HG02571 (cell line): ENCODE measurements around the gene BTBD16.

Experiments
- ATAC-seq: cut with Tn5 transposase; IDR thresholded peaks from one replicate; pipeline ENCODE4 v1.9.1; 2021; ENCODE audit warnings: mild to moderate bottlenecking, moderate library complexity; ENCODE audit not compliant: unreplicated experiment

BTBD16 gene

DNA sequence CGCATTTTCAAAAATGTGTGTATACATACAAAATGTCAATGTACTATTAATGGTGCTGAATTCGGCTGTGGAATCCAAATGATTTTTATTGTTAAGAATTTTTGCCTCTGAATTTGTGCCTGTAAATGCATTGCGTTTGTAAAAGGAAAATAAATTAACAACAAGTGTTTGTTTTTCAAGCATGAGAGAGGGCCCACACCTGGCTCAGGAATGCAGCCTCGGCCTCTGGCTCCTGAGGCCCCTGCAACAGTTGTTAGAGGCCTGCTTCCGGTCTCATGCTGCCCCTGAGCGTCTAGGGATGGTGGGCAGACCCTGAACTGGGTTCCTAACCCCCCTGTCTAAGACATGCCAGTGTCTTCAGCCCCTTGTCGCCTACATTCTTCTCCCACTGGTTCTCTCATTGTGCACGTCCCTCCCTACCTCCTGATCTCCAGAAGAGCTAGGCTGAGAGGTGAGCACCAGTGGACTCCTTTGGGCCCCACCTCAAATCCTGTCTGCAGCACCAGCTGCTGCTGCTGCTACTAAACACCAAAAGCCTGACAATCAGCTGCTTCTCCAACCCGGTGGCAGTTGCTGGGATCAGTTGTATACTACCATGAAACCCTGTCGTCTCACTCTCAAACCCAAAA is 1.9 kb upstream of the BTBD16 start:
- no peak for ATAC-seq

DNA sequence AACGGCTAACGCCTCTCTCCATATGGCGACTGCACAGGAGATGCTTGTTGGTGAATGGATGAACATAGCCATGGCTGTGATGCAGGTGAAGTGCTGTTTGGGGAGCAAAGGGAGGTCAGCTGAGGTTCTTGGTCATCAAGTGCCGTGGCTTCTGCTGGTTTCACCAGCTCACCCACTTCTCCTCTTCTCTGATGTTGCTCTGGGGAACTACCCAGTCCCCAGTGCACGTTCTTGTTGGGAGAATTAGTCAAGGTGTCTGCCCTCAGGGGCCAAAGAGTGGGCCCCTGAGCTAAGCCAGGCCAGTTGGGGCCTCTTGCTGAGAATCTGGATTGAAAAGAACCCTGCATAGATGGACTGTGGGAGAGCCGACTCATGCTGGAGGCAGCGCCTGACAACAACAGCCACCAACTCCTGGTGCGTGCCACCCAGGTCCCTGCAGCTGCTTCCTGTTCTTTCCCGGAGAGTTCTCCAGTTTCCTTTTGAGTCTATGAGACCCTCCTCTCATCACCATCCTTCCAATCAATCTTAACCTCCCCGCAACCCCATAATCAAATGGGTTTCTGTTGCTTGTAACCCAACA is 3.0 kb downstream of the BTBD16 start:
- no peak for ATAC-seq

DNA sequence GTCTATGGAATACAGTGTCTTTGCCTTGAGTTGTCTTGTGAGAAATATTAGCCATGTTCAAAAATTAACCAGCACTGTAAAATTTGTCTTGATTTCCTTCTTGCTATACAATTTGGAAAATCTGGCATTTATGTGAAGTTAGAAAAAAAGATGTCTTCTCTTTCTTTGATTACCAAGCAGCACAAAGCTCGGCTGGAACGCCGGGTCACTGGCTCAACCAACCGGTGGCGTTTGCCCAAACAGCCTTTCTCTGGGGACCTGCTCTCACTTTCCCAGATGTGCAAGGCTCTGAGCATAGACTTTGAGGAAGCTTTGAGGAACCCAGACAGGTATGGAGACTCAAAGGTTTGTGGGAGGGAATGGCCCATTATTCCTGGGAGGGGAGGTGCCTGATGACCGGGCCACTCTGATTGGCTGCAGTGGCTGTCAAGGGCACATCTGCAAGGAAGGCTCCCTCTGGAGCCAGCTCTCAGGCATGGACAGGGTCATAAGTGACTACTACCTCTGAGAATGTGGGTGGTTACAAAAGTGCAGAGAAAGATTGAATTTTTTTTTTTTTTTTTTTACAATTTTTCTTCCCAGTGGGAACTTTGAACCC is 5.6 kb downstream of the BTBD16 start:
- no peak for ATAC-seq

DNA sequence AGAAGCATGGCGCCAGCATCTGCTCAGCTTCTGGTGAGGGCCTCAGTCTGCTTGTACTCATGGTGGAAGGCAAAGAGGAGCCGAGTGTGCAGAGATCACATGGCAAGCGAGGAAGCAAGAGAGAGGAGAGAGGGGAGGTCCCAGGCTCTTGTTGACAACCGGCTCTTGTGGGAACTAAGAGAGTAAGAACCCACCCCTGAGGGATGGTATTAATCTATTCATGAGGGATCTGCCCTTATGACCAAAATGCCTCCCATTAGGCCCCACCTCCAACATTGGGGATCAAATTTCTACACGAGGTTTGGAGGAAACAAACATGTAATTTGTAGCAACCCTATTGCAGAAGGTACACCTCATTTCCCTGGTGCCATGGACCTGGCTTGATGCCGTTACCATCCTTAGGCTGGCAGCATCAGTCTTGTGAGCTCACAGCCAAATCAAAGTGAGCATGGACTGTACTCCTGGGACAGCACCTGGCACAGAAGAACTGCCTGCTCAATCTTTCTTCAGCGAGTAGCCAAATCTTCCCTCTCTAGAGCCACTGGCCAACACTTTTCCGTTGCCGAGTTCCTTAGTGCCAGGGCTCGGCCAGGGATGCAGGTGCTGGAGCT is 6.5 kb downstream of the BTBD16 start:
- ATAC-seq, result no peak

DNA sequence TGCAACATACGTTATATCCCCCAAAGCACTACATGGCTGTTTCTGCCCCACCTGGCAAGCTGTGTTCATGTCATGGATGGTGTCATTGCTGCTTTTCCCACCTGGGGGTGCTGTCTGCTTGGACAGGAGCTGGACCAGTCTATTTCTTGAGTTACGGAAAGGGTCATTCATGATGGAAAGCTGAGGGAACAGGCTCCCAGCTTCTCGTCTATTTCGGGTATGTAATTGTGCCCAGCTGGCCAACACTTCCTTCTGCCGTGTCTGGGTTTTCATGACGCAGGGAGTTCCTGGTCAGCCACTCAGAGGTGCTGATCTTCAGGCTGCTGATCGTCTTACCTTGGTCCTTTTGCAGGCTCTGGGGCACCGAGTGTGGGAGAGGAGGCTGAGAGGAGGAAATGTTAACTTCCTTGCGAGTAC is 8.6 kb downstream of the BTBD16 start:
- no peak for ATAC-seq

DNA sequence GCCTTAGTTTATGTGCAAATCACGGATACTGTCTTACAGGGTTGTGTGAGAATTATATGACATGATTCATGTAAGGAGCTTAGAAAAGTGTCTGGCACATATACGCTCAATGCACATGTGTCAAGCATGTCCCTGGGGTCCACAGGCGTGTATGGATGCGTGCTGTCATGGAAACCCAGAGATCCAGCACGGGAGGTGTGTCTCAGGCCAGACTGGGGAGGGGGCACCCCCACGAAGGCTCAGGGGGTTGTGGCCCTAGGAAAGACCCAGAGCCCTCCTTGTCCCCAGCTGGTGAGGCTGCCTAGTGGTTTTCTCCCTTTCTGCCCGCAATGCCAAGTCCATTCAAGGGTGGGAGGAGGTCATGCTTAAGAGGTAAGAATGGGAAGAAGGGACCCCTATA is 9.1 kb downstream of the BTBD16 start:
- no peak for ATAC-seq

DNA sequence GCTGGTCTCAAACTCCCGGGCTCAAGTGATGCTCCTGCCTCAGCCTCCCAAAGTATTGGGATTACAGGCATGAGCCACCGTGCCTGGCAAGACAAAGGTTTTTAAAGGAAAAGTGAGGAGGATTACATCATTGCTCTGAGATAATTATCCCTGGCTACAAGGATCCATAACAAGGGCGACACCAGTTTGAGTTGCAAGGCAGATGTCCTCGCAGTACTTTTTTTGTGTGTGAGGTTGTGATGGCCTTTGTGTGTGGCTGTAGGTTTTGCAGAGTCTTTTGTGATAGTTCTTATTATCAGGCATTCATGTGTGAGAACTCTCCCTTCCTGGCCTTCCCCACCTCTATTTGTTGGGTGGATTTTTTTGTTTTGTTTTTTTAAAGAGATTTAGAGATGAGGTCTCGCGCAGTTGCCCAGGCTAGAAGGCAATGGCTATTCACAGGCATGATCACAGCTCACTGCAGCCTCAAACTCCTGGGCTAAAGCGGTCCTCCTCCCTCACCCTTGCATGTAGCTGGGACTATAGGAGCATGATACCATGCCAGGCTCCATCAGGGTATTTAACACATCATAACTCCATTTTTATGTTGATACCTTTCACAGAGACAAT is 10.0 kb downstream of the BTBD16 start:
- ATAC-seq, result no peak

DNA sequence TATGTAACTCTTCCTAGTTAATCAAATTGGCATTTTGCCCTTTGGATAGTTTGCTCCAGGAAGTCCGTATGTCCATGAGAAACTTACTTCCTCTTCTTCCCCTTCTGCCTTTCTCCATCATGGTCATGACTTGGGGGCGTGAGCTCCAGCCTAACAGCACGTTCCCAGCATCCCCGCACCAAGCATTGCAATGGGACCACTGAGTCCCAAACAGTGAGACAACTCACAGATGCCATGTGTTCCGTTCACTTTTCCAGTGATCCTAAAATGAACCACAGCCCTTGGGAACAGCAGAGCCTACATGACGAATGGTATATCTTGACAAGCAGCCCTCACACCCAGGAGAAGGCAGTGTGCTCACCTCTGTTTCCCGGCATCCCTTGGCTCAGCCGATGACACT is 10.7 kb downstream of the BTBD16 start:
- ATAC-seq, result no peak

DNA sequence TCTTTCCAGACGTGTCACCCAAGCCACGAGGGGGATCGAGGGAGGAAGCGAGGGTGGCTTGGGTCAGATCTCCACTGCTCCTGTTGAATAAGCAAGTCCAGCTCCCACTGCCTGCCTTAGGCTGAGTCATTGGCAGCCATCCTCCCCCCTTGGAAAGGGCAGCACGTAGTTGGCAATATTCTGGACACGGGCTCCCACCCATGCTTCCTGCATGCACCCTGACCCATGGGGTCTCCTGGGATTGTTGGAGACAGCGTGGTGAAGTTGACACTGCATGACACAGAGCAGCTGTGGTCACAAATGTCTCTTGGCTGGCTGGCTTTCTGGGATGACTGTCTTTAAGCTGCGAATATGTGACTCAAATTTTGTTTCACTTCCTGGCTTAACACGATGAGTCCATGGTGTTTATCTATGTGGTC is 11.2 kb downstream of the BTBD16 start:
- ATAC-seq, result no peak

DNA sequence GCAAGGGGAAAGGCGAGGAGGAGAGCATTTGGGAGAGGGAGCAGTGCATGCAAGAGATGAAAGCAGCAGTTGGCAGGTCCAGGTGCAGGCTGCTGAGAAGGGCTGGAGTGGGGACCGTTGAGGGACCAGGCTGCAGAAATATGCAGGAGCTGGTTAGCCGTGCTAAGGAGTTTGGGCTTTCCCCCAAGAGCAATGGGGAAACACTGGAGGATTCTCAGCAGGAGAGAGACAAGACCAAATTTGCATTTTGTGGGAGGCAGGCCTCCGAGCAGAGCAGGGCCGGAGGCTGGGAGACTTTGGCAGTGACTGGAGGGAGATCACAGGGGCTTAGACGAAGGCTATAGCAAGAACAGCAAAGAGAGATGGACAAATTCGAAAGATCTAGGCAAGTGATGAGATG is 11.8 kb downstream of the BTBD16 start:
- ATAC-seq, result no peak

DNA sequence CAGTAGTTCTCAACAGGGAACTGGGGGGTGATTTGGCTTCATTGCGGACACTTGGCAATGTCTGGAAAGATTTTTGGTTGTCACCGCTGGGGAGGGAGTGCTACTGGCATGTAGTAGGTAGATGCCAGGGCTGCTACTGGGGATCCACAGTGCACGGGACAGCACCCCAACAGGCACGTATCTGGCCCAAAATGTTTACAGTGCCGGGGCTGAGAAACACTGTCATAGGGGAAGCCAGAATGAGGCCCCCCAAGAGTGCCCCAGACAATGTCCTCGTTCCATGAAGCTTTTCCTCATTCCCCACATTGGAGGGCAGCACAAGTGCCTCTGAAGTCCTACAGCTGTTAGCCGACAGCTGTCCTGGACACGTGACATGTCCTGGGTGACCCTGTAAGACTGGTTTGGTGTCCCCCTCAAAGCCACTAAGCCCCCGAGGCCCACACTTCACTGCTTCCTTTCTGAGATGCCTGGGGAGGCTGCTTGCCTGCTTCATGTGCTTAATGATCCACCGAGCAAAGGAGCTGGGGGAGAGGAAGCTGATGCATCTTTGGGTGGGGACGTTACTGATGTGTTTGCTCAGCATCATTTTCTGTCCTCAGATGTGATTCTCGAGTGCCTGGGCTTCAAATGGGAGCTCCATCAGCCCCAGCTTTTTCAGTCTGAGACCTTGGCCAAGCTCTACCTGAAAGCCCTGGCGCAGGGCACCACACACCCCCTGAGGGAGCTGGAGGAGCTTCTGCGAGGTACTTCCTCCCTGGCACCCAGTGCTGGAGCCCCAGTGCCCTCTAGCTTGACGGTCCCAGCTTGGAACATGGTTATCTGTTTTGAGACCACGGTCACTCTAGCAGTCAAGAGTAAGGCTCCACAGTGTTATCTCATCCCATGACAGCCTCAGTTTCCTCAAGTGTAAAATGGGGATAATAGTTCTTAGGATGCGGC is 14.7 kb downstream of the BTBD16 start:
- ATAC-seq, result no peak

DNA sequence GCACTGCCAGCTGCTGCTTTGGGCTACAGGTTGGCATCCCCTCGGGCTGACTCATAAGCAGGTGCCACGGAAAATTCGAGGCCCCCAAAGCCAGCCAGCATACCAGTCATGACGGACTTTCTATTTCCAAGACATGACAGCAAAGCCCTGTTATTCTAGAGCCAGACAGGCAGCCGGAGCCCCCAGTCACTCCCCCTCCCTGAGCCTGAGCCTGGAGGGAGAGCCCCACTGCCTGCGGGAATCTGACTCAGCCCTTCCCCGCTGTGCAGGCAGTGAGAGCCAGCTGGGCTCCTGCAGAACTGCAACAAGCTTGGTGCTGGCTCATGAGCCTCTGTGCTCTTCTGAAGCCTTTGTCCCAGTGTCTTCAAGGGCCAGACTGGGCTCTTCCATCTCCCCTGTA is 15.8 kb downstream of the BTBD16 start:
- ATAC-seq, result no peak

DNA sequence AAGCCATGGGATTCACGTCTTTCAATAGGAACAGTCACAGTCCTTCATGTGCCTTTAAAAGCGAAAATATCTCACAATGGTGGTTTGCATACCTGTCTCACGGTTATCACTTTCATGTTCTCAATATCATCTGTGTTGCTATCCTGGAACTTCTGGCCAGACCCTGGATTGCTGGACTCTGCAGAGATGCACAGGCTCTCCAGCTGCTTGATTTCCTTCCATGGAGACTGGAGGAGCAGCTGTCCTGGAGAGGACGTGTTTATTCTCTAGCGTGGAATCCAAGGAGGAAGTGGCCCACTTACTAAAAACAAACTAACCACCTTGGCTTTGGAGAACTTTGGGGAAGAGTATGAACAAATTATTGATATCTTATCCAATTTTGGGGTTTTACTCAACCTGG is 16.5 kb downstream of the BTBD16 start:
- ATAC-seq, result no peak

DNA sequence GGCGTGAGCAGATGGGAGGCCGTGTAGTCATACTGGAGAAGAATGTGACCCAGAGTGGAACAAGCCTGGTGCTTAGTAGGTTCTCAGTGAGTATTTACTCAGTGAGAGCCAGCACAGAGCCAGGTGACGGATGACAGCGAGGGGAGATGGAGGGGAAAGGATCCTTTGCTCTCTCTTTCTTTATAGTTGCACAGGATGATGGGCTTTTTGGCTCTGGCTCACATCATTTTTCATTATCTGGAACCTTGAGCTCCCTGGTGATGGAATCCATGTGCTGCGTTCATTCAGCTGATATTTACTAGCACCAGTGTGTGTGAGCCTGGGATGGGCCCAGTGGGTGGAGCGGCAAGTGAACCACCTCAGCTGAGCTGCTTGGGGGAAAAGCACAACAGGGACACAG is 17.2 kb downstream of the BTBD16 start:
- no peak for ATAC-seq

DNA sequence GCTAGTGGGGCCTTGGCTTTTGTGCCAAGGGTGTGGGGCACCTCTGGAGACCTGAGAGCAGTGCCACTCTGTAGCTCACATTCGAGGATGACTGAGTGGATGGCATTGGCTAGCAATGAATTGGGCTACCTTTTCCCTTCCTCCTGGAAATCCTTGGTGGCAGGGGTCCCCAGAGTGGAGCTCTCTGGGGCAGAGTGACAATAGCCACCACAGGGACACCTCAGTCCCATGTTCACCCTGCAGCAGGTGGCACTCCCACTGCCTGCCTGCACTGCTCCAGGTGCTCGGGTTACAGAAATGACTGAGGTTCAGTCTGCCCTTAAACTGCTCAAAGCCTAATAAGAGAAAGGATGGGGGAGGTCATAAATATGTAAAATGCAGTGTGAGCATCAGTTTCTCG is 17.8 kb downstream of the BTBD16 start:
- no peak for ATAC-seq

DNA sequence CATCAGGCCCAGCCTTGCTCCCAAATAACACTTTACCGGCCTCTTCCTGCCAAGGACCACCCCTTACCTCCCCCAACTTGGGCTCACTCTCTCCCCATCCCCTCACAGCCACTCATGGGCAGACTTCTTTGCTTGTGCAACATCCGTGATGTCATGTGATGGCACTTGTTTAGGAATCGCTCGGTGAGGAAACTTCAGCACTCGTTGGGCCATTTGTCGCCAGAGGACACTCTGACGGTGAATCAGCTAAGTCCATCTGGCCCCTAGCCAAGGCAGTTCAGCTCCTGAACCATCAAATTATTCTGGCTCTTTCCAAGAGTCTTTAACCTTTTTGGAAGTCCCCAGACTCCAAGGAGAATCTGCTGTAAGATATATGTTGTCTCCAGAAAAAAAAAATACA is 19.2 kb downstream of the BTBD16 start:
- no peak for ATAC-seq

DNA sequence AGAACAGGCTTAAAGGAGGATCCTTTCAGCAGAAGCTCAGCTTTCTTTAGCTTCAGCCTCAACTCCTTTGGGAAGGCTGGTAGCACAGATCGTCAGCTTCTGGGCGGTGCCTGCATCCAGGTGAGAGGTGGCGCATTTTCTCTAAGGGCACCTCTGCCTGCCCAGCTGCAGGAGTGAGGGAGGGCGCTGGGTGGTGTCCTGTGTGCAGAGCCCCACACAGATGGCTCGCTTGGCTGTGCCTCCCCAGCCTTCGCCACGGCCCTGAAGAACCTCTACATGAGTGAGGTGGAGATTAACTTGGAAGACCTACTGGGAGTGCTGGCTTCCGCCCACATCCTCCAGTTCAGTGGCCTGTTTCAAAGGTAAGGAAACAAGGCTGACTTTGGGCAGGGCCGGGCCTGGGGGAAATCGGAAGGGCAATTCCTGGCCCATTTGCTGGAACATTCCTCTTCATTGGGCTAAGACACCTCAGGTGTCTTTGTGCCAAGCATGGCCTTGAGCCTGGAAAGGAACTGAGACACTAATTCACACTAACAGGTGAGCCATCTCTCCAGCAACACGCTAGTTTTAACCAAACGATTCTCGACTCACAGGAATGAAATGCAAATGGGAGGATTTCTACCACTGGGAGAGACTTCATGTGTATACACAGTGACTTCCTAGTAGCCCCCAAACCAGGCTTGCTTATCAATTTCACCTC is 19.9 kb downstream of the BTBD16 start:
- no peak for ATAC-seq

DNA sequence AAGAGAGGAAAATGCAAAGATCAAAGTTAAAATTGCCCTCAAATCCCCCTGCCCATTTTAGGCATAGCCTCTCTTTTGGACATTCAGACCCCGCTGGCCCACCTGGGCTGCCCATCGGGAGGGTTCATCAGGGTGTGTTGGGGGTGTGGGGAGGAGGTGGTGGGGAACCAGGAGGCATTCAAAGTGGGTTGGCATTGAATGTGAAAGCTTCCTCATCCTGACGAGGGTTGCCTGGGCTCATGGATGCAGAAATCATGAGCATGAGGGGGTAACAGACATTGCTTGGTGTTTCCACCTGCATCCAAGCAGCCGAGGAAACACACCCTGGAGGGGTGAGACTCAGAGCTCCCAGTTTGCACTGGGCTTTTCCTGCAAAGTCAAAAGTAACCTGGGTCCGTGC is 20.6 kb downstream of the BTBD16 start:
- ATAC-seq, result no peak

DNA sequence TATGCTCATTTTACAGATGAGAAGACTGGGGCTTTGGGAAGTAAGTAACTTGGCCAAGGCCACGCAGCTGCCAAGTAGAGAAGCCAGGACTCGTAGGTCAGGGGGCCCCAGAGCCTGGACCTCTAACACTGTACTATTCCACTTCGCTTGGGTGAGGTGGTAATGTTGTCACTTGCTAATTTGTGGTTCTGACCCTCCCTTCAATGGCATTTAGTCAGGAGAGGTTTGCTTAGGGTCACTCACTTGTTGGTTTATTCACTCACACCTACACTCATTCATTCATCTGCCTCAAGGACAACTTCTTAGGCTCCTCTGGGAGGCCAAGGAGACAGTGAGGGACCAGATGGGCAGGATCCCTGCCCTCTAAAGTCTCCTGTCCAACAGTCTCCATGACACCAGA is 21.3 kb downstream of the BTBD16 start:
- no peak for ATAC-seq
